HG02678 (cell line): ENCODE data around the gene TEX26.

Source experiments
- ATAC-seq: cut with Tn5 transposase; IDR thresholded peaks from one replicate; pipeline ENCODE4 v1.9.1; 2021; ENCODE audit warnings: mild to moderate bottlenecking, moderate library complexity; ENCODE audit not compliant: unreplicated experiment

The TEX26 gene

DNA sequence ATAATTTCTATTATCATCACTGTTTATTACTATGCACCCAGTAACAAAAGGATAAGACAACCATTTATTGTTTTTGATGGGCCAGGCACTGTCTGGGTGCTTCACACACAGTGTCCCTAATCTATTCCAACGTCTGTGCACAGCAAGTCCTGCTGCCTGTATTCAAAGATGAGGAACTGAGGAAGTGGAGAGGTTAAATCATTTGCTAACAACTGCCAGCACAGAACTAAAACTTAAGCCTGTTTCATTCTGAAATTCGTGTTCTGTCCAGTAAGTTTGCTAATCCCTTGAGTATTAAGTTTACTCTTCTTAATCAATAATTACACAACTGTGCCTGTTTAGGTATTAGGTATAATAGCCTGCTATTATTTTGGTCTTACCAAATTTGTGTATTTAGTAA is 41.9 kb downstream of the TEX26 start:
- peak; percentile 48 for ATAC-seq

DNA sequence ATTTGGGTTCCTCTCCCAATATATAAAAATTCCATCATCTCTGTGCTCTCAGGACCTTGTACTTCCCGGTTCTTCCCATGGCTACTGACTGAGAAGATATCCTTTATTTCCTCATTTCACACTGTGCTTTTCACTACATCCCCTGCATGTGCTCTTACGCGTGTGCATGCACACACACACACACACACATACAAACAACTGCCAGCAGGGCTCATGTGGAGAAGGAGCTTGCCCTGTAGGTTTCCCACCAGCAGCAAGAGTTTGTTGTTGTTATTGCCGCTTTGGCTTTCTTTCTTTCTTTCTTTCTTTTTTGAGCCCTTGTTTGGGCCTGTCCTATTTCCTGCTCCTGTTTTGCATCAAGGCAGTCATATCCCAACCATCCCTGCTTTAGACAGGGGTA is 43.6 kb downstream of the TEX26 start:
- no peak for ATAC-seq

DNA sequence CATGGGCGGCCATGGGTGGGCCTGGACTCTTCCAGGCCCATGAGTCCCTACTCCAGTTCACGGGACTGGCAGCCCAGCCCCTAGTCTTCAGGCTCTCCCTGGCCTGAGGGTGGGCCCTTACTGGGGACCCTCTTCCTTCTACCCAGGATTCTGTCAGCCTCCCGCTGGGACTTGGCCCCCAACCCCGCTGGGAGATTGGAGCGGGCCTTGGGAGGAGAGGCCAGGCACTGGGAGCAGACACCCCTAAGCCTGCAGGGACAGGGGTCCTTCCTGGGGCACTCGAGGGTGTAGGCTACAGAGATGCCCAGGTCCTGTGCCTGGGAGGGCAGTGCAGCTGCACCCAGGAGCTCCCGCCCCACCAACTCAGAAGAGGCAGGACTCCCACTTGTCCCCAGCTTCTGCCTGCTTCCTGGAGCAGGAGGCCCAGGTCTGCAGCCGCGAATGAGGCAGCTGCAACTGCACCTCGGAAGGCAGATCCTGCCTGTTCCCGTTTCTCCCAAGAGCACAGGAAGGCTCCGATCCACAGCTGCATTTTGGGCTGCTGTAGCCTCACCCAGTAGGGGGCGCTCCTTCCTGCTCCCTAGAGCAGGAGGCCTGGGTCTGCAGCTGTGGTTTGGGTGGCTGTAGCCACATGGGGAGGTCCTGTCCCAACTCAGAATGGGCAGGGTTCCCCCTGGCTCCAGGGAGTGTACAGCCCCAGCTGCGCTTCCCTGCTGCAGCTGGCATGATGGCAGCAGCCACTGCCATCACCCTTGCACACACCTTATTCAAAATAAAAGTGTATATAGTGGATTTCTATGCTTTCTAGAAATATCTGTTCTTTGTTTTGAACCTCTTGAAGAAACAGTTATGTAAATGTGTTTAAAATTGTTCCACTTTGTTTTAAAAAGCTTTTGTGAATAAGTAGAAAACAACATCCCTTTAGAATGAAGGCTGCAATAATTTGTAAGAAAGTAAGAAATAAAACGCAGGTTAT is 46.8 kb downstream of the TEX26 start:
- ATAC-seq = no peak

- no peak for ATAC-seq
Observed at GRCh38 chr13:30982506-30982905, 50.0 kb downstream of the TEX26 start.

DNA sequence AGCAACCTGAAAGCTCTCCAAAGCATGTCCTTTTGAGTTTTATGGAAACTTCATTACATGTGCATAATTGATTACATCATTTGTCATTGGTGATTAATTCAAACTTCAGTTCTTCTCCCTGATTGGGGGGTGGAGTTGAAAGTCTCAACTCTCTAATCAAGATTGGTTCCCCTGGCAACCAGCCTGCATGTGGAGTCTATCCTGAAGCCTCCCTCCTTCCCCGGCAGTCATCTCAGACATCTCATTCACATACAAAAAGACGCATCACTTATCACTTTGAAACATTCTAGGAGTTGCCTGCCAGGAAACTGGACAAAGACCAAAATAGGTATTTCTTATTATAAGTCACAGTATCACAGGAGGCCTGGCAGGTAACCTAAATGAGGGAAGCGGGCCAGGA is 50.5 kb downstream of the TEX26 start:
- no peak for ATAC-seq

DNA sequence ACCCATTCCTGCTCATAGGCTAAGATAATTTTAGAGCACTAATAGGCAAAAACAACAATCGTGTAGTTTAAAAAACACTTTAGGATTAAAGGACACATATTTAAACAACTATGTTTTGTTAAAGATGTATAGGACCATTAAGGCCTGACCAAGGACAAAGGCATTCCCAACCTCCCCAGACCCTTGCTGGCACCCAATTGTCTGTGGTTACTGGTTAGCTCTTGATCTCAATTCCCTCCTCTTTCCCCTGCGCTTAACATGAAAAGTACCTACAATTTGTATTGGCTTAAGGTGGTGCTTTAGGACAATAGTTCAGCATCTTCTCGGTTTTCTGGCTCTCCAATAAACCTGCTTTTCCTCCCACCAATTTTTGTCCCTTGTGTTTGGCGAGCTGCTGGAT is 51.0 kb downstream of the TEX26 start:
- ATAC-seq = no peak

DNA sequence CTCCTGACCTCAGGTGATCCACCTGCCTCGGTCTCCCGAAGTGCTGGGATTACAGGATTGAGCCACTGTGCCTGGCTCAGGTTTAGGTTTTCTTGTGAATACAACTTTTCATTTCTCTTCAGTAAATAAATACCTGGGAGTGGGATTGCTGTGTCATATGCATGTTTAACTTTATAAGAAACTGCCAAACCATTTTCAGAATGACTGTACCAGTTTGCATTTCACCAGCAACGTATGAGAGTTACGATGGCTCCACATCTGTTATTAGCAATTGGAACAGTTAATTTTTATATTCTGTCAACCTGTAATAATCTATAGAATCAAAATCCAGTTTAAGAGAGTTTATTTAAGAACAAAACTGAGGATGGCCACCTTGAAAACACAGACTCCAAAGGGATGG is 52.2 kb downstream of the TEX26 start:
- ATAC-seq = peak; percentile 58

DNA sequence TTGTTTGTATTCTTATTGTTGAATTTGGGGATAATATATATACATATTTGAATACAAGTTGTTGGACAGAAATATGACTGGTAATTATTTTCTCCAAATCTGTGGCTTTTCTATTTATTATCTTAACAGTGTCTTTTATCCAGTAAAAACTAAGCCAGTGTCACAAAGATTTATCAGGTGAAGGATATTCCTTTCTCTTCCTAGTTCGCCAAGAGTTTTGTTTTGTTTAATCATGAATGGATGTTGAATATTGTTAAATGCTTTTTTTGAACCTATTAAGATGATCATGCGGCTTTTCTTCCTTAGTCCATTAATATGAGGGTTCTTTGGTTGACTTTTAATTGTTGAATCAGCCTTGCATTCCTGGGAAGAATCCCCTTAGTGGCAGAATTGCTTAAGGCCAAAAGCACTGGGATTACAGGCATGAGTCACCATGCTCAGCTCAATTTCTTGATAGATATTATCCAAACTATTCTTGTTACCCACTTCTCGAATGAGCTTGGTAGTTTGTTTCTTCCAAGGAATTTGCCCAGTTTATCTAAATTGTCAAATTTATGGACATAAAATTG is 53.3 kb downstream of the TEX26 start:
- no peak for ATAC-seq

GRCh38 chr13:30991184-30991583 is 58.7 kb downstream of the TEX26 start:
- no peak for ATAC-seq

- no peak for ATAC-seq
Observed at GRCh38 chr13:30991922-30992321, 59.5 kb downstream of the TEX26 start.

DNA sequence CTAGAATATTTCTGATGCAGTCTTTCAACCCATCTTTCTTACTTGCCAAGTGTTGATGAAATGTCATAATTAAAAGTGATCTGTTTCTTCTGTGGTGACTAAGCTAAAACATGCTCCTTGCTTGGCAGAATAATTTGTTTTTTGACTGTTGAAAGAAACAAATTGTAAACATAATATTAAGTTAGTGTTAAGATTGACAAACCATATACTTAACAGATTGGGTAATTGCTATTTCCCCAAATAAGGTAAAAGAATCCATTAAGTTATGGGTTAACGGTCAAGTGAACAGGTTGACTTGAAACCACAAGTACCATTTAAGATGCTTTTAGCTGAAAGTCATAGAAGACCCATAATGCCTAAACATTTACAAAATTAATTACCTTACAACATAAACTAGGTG is 62.9 kb downstream of the TEX26 start:
- no peak for ATAC-seq

DNA sequence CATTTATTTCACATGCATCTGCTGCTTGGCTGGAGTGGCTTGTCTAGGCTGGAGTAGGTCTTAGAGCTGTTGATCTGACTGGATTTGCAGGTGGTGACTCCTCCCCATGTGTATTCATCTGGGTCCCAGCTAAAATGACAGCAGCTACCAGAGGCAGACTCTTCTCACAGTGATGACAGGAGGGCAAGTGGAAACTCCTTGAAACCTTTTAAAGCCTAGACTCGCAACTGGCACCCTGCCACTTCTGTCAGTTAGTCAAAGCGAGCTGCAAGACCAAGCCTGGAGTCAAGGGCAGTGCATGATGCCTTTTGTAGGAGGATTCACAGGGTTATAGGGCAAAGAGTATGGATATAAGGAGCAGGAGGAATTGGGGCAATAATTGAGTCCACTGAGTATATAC is 65.2 kb downstream of the TEX26 start:
- ATAC-seq = no peak

- no peak for ATAC-seq
Observed at GRCh38 chr13:30998136-30999088, 66.0 kb downstream of the TEX26 start.

DNA sequence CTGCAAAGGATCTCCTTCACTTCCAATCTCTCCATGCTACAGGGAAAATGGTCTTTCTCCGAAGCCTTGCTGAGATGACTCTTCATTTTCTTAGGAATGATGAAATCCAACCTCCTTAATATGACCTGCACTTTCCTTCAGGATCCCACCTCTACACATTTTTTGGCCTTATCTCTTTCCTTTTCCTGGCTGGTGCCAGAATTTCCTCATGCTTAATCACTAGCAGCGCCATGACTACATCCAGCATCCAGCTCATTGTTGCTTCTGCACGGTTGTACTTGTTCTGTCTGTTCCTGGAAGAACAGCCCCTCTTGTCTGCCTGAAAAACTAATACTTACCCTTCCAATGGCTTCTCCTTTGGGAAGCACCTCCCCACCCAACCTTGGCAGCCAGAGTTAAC is 68.4 kb downstream of the TEX26 start:
- ATAC-seq = no peak

GRCh38 chr13:31001647-31002046 is 69.2 kb downstream of the TEX26 start:
- ATAC-seq = no peak

GRCh38 chr13:31005066-31005465 is 72.6 kb downstream of the TEX26 start:
- ATAC-seq = no peak

- no peak for ATAC-seq
Observed at GRCh38 chr13:31007417-31007816, 75.0 kb downstream of the TEX26 start.

DNA sequence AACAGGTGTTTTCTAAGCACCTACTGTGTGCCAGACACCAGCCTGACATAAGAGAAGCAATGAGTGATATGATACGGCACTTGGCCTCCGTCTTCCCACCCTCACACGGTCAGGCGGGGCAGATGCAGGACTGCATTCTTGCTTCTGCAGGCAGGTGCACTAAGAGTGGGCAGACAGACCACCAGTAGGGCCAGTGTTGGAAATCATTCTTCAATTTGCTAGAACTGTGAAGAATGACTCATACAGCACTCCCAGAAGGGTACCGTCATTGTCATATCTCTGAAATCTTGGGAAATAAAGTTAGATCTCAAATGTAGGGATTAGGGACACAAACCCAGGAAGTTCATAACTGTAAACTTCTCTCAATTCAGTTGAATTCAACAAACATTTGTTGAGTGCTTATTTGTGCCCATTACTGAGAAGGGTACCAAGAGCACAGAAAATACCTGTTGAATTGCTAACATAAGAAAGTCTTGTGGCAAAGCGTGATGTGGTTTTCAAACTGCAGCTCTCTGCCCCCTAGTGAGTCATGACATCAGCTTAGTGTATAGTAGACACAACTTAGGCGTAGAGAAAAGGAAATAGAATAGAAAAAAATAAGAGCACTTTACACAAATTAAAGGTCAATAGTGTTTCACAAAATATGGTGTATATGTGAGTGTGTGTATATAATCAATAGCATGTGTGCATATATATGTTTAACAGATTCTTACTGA is 76.1 kb downstream of the TEX26 start:
- no peak for ATAC-seq

- ATAC-seq = peak; percentile 58
Observed at GRCh38 chr13:31009166-31009565, 76.7 kb downstream of the TEX26 start.

DNA sequence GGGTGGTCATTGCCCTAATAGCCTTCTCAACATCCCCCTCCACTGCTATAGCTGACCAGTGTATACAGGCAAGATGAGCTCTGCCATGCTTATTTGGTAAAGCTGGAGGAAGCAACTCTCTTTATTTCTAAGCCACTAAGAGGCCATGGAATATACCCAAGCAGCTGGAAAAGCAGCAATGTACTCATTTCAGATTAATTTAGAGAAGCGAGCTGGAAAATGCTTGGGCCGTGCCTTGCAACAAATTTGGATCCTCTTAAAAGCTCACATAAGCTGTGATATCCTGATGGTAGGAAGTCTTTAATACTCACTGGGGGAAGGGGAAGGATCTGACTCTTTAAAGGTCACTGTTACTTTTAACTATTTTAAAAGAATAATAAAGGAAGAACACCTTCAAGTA is 77.8 kb downstream of the TEX26 start:
- ATAC-seq = no peak
